H1 (cell line): ENCODE measurements around the gene WNK2. TPM values are rescaled to one million over a fixed set of nuclear protein-coding genes. Genes with fewer than 3 reads are reported as not detected.

Experiments used
- CTCF ChIA-PET: fragments of 300-600 bp; sonication (Branson Sonifier 250); formaldehyde crosslinking; loops from one replicate; lab custom pipeline; 2021; ENCODE audit not compliant: partially characterized antibody; lab: Charles Lee
- POLR2A ChIA-PET: fragments of 300-600 bp; sonication (Branson Sonifier 250); formaldehyde crosslinking; loops from one replicate; lab custom pipeline; 2021; ENCODE audit warnings: inconsistent platforms; ENCODE audit not compliant: partially characterized antibody; lab: Charles Lee
- DNase-seq, 2 experiments: peaks; one replicate each; pipeline versions ENCODE4 v3.0.0 to v3.0.0-alpha.2; 2010 to 2022; ENCODE audit warnings: low spot score in 2 of 2, low read depth in 1 of 2, mixed read lengths in 1 of 2
- FAIRE-seq: peaks from 2 replicates; lab custom pipeline; 2011; peaks lifted over from hg19 to GRCh38; lab: Jason Lieb, UNC
- H2AFZ ChIP-seq: 2 replicates; pipeline ENCODE4 v1.8.1; 2012; ENCODE audit warnings: low read length, inconsistent platforms
- H2AK5ac ChIP-seq: 2 replicates; pipeline ENCODE4 v1.6.1; 2013; ENCODE audit warnings: low read depth, low read length
- H2BK120ac ChIP-seq: replicated peaks from 2 replicates; pipeline ENCODE3; 2013; ENCODE audit warnings: low read depth, low read length, inconsistent platforms
- H2BK12ac ChIP-seq: 2 replicates; pipeline ENCODE4 v1.6.1; 2013; ENCODE audit warnings: low read depth, low read length
- H2BK15ac ChIP-seq: 2 replicates; pipeline ENCODE4 v1.6.1; 2013; ENCODE audit warnings: low read length
- H2BK20ac ChIP-seq: 2 replicates; pipeline ENCODE4 v1.6.1; 2013; ENCODE audit warnings: low read length
- H2BK5ac ChIP-seq: 2 replicates; pipeline ENCODE4 v1.6.1; 2013; ENCODE audit warnings: low read depth, low read length
- H3K14ac ChIP-seq: 2 replicates; pipeline ENCODE4 v1.6.1; 2013; ENCODE audit warnings: inconsistent platforms; ENCODE audit not compliant: insufficient read length
- H3K18ac ChIP-seq: 2 replicates; pipeline ENCODE4 v1.6.1; 2013; ENCODE audit warnings: low read length; ENCODE audit errors: extremely low read depth
- H3K23ac ChIP-seq: 2 replicates; pipeline ENCODE4 v1.6.1; 2013; ENCODE audit warnings: inconsistent platforms; ENCODE audit not compliant: insufficient read length
- H3K23me2 ChIP-seq: 2 replicates; pipeline ENCODE4 v1.6.1; 2013; ENCODE audit warnings: low read depth, low read length
- H3K27ac ChIP-seq: 2 replicates; pipeline ENCODE4 v1.6.1; 2011; ENCODE audit warnings: low read depth, low read length, inconsistent platforms
- H3K27me3 ChIP-seq, 4 experiments: replicated peaks in 1 of 4; 1 replicate in 1 of 4; 2 replicates in 3 of 4; pipeline versions ENCODE4 v1.6.1 to v1.8.1; 2011 to 2013; ENCODE audit warnings: low read length in 3 of 4, mild to moderate bottlenecking in 3 of 4, inconsistent platforms in 2 of 4, mixed read lengths in 2 of 4, moderate library complexity in 1 of 4; ENCODE audit not compliant: control insufficient read depth in 3 of 4, insufficient read depth in 3 of 4; ENCODE audit errors: extremely low read depth in 1 of 4
- H3K36me3 ChIP-seq, 4 experiments: 2 replicates each; pipeline versions ENCODE4 v1.6.1 to v1.8.1; 2011 to 2013; ENCODE audit warnings: mild to moderate bottlenecking in 4 of 4, low read length in 3 of 4, moderate library complexity in 2 of 4, control low read depth in 1 of 4, inconsistent platforms in 1 of 4; ENCODE audit not compliant: insufficient read depth in 4 of 4, control insufficient read depth in 2 of 4
- H3K4ac ChIP-seq: replicated peaks from 2 replicates; pipeline ENCODE3; 2013; ENCODE audit warnings: low read length, low read depth, mixed read lengths, inconsistent platforms; ENCODE audit not compliant: insufficient read length
- H3K4me1 ChIP-seq, 4 experiments: replicated peaks in 1 of 4; 1 replicate in 1 of 4; 2 replicates in 3 of 4; pipeline versions ENCODE4 v1.6.1 to v1.8.1; 2011 to 2013; ENCODE audit warnings: low read length in 3 of 4, inconsistent platforms in 2 of 4, mixed read lengths in 1 of 4; ENCODE audit not compliant: insufficient read depth in 4 of 4, control insufficient read depth in 3 of 4
- H3K4me2 ChIP-seq, 2 experiments: 2 replicates each; pipeline versions ENCODE4 v1.6.1 to v1.8.1; 2011 to 2013; ENCODE audit warnings: low read depth in 2 of 2, low read length in 2 of 2, control low read depth in 1 of 2, inconsistent platforms in 1 of 2, mild to moderate bottlenecking in 1 of 2; ENCODE audit not compliant: insufficient read depth in 1 of 2
- H3K4me3 ChIP-seq, 4 experiments: fragments of 200-600, 300-600 bp in 1 of 4; sonication (generic), shearing (Covaris generic), sonication (Bioruptor Twin) in 1 of 4; 2 replicates each; pipeline versions ENCODE4 v1.5.1 to v1.8.1; 2011 to 2016; ENCODE audit warnings: low read length in 4 of 4, low read depth in 3 of 4, control low read depth in 2 of 4, inconsistent platforms in 2 of 4, mild to moderate bottlenecking in 2 of 4, mixed read lengths in 1 of 4, moderate library complexity in 1 of 4; ENCODE audit not compliant: insufficient read depth in 2 of 4; ENCODE audit errors: extremely low read depth in 1 of 4
- H3K56ac ChIP-seq: replicated peaks from 2 replicates; pipeline ENCODE3; 2013; ENCODE audit warnings: low read depth, mild to moderate bottlenecking, mixed read lengths, low read length, inconsistent platforms; ENCODE audit not compliant: insufficient read length
- H3K79me1 ChIP-seq: 2 replicates; pipeline ENCODE4 v1.6.1; 2013; ENCODE audit warnings: low read depth, low read length, control low read depth
- H3K79me2 ChIP-seq, 2 experiments: 2 replicates each; pipeline versions ENCODE4 v1.6.1 to v1.8.1; 2012 to 2013; ENCODE audit warnings: low read length in 2 of 2, mild to moderate bottlenecking in 2 of 2, inconsistent platforms in 1 of 2; ENCODE audit not compliant: insufficient read depth in 2 of 2, control insufficient read depth in 1 of 2
- H3K9ac ChIP-seq, 4 experiments: replicated peaks in 1 of 4; 1 replicate in 1 of 4; 2 replicates in 3 of 4; pipeline versions ENCODE4 v1.6.1 to v1.8.1; 2011 to 2013; ENCODE audit warnings: low read depth in 3 of 4, low read length in 3 of 4, control low read depth in 2 of 4, mild to moderate bottlenecking in 2 of 4, moderate library complexity in 2 of 4, inconsistent platforms in 1 of 4; ENCODE audit errors: extremely low read depth in 1 of 4
- H3K9me3 ChIP-seq, 2 experiments: 2 replicates each; pipeline versions ENCODE4 v1.6.1 to v1.8.1; 2012 to 2013; ENCODE audit warnings: mild to moderate bottlenecking in 2 of 2, moderate library complexity in 2 of 2, control low read depth in 1 of 2, inconsistent platforms in 1 of 2, low read depth in 1 of 2, low read length in 1 of 2, mixed read lengths in 1 of 2; ENCODE audit not compliant: insufficient read depth in 2 of 2
- H4K20me1 ChIP-seq, 2 experiments: replicated peaks in 1 of 2; 2 replicates each; pipeline versions ENCODE3 to v1.8.1; 2011 to 2013; ENCODE audit warnings: inconsistent platforms in 2 of 2, low read length in 2 of 2, mild to moderate bottlenecking in 1 of 2; ENCODE audit not compliant: insufficient read depth in 2 of 2, control insufficient read depth in 1 of 2
- H4K5ac ChIP-seq: 2 replicates; pipeline ENCODE4 v1.6.1; 2013; ENCODE audit warnings: low read length, low read depth, mixed read lengths, inconsistent platforms; ENCODE audit not compliant: insufficient read length
- H4K8ac ChIP-seq: 2 replicates; pipeline ENCODE4 v1.8.0; 2013; ENCODE audit warnings: mild to moderate bottlenecking, moderate library complexity, low read length, inconsistent platforms; ENCODE audit not compliant: insufficient read depth; ENCODE audit errors: extremely low read depth
- H4K91ac ChIP-seq: replicated peaks from 2 replicates; pipeline ENCODE3; 2013; ENCODE audit warnings: low read length, mixed read lengths, inconsistent platforms; ENCODE audit not compliant: insufficient read length
- ASH2L ChIP-seq: fragments of 200-600, 300-600 bp; sonication (generic); IDR thresholded peaks from one replicate; pipeline ENCODE4 v1.7.1; 2017; ENCODE audit warnings: low read length
- CBX8 ChIP-seq: fragments of 300-800, 300-1000 bp; sonication (generic); IDR thresholded peaks from 2 replicates; pipeline ENCODE4 v1.7.1; 2016; ENCODE audit warnings: low read depth, low read length, borderline replicate concordance
- SP1 ChIP-seq: IDR thresholded peaks from 2 replicates; pipeline ENCODE4 v1.6.1; 2011; ENCODE audit warnings: low read depth, low read length
- TAF7 ChIP-seq: optimal IDR thresholded peaks from 2 replicates; pipeline ENCODE3; 2011; ENCODE audit warnings: low read depth, mild to moderate bottlenecking, inconsistent platforms, low read length, moderate library complexity, borderline replicate concordance
- WGBS, 2 experiments: shearing (Covaris generic) in 1 of 2; methylation state at CpG; one replicate each; pipeline versions ENCODE4 v1.1.6 to v1.1.7; 2013 to 2015; ENCODE audit warnings: low lambda C conversion rate in 2 of 2, mixed read lengths in 2 of 2, inconsistent platforms in 1 of 2, low coverage in 1 of 2, missing lambda C conversion rate in 1 of 2; ENCODE audit not compliant: insufficient replicate concordance in 2 of 2, insufficient coverage in 1 of 2, insufficient read length in 1 of 2; ENCODE audit errors: extremely low coverage in 1 of 2, missing lambda C conversion rate in 1 of 2; 5-methylcytosine and 5-hydroxymethylcytosine counted together
- polyA plus RNA-seq, 7 experiments: library from polyadenylated mRNA; depleted of rRNA in 3 of 7; stranded (reverse) in 5 of 7; unstranded in 2 of 7; fragments of >200 nt in 5 of 7; fragments of 200-250 nt in 2 of 7; gene quantifications; 1 replicate in 5 of 7; 2 replicates in 1 of 7; 4 replicates in 1 of 7; pipeline versions ENCODE4 v1.2.1 to v1.2.3, GENCODE V29; 2011 to 2013; ENCODE audit warnings: missing spikeins in 2 of 7, mixed read lengths in 2 of 7
- total RNA-seq: library from RNA; stranded (reverse); fragmentation: NEBNext Ultra II Directional; extraction: Animal tissue kit (Norgen Biotek cat#: 25700); gene quantifications from 2 replicates; pipeline ENCODE4 v1.2.1, GENCODE V29; 2021
- TF ChIP-seq, protein P1 (sequence below), 3 experiments: IDR thresholded peaks; 1 replicate in 2 of 3; 2 replicates in 1 of 3; pipeline versions ENCODE4 v1.5.1 to v1.6.1; 2011; ENCODE audit warnings: low read length in 3 of 3, mild to moderate bottlenecking in 3 of 3, inconsistent platforms in 2 of 3, low read depth in 1 of 3, moderate library complexity in 1 of 3; ENCODE audit not compliant: insufficient read depth in 1 of 3; ENCODE audit errors: control extremely low read depth in 1 of 3

Gene WNK2
- total and polyA plus RNA-seq, 2 of the 8 experiments (the other 6 are each of a cell fraction or from before 2014, with no cell fraction given), result 12.0 to 87.2 TPM

DNA sequence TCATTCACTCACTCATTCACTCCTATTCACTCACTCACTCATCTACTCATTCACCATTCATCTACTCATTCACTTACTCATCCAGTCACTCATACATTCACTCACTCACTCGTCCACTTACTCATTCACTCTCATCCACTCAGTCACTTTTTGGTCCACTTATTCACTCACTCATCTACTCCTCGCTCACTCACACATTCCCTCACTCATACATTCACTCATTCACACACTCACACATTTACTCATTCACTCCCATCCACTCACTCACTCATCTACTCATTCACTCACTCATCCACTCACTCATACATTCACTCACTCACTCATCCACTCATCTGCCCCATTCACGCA lies 27.7 kb downstream of the WNK2 start:
- no peak for DNase-seq
- Histone ChIP-seq H3K4ac (no peak overlapping the region), H2BK12ac (no peak overlapping the region), H2AFZ (no peak overlapping the region), H2AK5ac (no peak overlapping the region), H2BK120ac (no peak overlapping the region), H2BK20ac (no peak overlapping the region), H2BK15ac (no peak overlapping the region; the same call in 1 of the 2 replicates), H3K4me3 (no peak overlapping the region), H2BK5ac (no peak overlapping the region), H3K27me3 (no peaks in the 10 kb centered on the region), H4K91ac (no peak overlapping the region), H4K20me1 (peaks cover 0 to 12% of the 10 kb centered on the region in 2 experiments), H3K9me3 (peaks cover 0 to 4% of the 10 kb centered on the region in 2 experiments; a peak in 2 of 4 replicates), H3K4me1 (peaks cover 0 to 2% (median 0%) of the 10 kb centered on the region in 4 experiments; a peak in 1 of 7 replicates), H3K36me3 (no peaks in the 10 kb centered on the region; a peak in 1 of 8 replicates), H3K23me2 (peaks cover 14% of the 10 kb centered on the region; the same call in 1 of the 2 replicates), H3K4me2 (no peak overlapping the region), H3K79me1 (peaks cover 25% of the 10 kb centered on the region), H3K27ac (no peak overlapping the region), H4K5ac (no peak overlapping the region), H3K23ac (no peak overlapping the region), H3K14ac (no peak overlapping the region), H3K18ac (no peak overlapping the region), H3K9ac (no peak overlapping the region), H3K56ac (no peak overlapping the region), H3K79me2 (peaks cover 5 to 24% of the 10 kb centered on the region in 2 experiments; a peak in 3 of 4 replicates), H4K8ac (no peak overlapping the region)
- TF ChIP-seq ASH2L, result peak; percentile 78
- no peak for TF ChIP-seq CBX8
- no peak for TF ChIP-seq SP1
- TF ChIP-seq, protein P1, sequence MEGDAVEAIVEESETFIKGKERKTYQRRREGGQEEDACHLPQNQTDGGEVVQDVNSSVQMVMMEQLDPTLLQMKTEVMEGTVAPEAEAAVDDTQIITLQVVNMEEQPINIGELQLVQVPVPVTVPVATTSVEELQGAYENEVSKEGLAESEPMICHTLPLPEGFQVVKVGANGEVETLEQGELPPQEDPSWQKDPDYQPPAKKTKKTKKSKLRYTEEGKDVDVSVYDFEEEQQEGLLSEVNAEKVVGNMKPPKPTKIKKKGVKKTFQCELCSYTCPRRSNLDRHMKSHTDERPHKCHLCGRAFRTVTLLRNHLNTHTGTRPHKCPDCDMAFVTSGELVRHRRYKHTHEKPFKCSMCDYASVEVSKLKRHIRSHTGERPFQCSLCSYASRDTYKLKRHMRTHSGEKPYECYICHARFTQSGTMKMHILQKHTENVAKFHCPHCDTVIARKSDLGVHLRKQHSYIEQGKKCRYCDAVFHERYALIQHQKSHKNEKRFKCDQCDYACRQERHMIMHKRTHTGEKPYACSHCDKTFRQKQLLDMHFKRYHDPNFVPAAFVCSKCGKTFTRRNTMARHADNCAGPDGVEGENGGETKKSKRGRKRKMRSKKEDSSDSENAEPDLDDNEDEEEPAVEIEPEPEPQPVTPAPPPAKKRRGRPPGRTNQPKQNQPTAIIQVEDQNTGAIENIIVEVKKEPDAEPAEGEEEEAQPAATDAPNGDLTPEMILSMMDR (IDR thresholded peaks at IDR 0.05; ENCODE audit: control extremely low read depth in 1 of 3, insufficient read depth in 1 of 3, low read depth in 1 of 3, low read length in 3 of 3), result no peak
- TF ChIP-seq TAF7, result no peak
- ChIA-PET POLR2A (no interaction called here), CTCF (no interaction called here)
- FAIRE-seq, result no peak
- 85 to 100% methylated on average over 3 of the region's 3 CpGs for WGBS, 2 experiments
